Neural cell (in vitro differentiated cells): ENCODE results near the gene PRDM12. TPM values are rescaled to one million over a fixed set of nuclear protein-coding genes. Genes with fewer than 3 reads are reported as not detected.

Experiments used
- H2AFZ ChIP-seq: fragments of 200-600, 300-800 bp; sonication (generic), shearing (Covaris generic); 2 replicates; pipeline ENCODE4 v1.6.0; 2014; ENCODE audit warnings: low read depth, mild to moderate bottlenecking, antibody characterized with exemption, low read length, moderate library complexity
- H3F3A ChIP-seq: fragments of 200-600 bp; shearing (Covaris generic); 2 replicates; pipeline ENCODE4 v1.6.1; 2016; ENCODE audit warnings: mild to moderate bottlenecking, moderate library complexity, mixed read lengths, antibody characterized with exemption, low read length; ENCODE audit not compliant: insufficient read depth, poor library complexity, severe bottlenecking
- H3K27ac ChIP-seq: fragments of 200-600, 300-800 bp; sonication (generic), shearing (Covaris generic); 2 replicates; pipeline ENCODE4 v1.5.1; 2014; ENCODE audit warnings: mild to moderate bottlenecking, low read length, moderate library complexity
- H3K27me3 ChIP-seq: fragments of 300-800, 200-600 bp; sonication (generic), shearing (Covaris generic); 2 replicates; pipeline ENCODE4 v1.6.0; 2014; ENCODE audit warnings: mild to moderate bottlenecking, low read depth, low read length, moderate library complexity; ENCODE audit not compliant: insufficient read depth
- H3K36me3 ChIP-seq: fragments of 300-800, 200-600 bp; sonication (generic), shearing (Covaris generic); 2 replicates; pipeline ENCODE4 v1.5.1; 2014; ENCODE audit warnings: mild to moderate bottlenecking, antibody characterized with exemption, low read length, moderate library complexity; ENCODE audit not compliant: insufficient read depth
- H3K4me2 ChIP-seq: fragments of 300-800, 200-600 bp; sonication (generic), shearing (Covaris generic); 2 replicates; pipeline ENCODE4 v1.6.0; 2014; ENCODE audit warnings: mild to moderate bottlenecking, low read length
- H3K4me3 ChIP-seq: fragments of 300-800, 200-600 bp; sonication (generic), shearing (Covaris generic); 2 replicates; pipeline ENCODE4 v1.5.1; 2014; ENCODE audit warnings: mild to moderate bottlenecking, low read length, moderate library complexity
- H3K79me2 ChIP-seq: fragments of 200-600 bp; shearing (Covaris generic); replicated peaks from 2 replicates; pipeline ENCODE4 v1.6.0; 2014; ENCODE audit warnings: mild to moderate bottlenecking, low read length, moderate library complexity; ENCODE audit not compliant: insufficient read depth
- H3K9ac ChIP-seq: fragments of 300-800, 200-600 bp; sonication (generic), shearing (Covaris generic); 2 replicates; pipeline ENCODE4 v1.6.1; 2016; ENCODE audit warnings: mild to moderate bottlenecking, low read length, mixed read lengths
- H3K9me2 ChIP-seq: fragments of 200-600 bp; shearing (Covaris generic); 2 replicates; pipeline ENCODE4 v1.6.1; 2016; ENCODE audit warnings: mild to moderate bottlenecking, low read length, mixed read lengths; ENCODE audit not compliant: insufficient read depth
- H3K9me3 ChIP-seq: fragments of 200-600, 300-800 bp; sonication (generic), shearing (Covaris generic); 2 replicates; pipeline ENCODE4 v1.6.1; 2016; ENCODE audit warnings: mild to moderate bottlenecking, mixed run types, low read length, moderate library complexity, mixed read lengths
- H4K20me1 ChIP-seq: fragments of 200-600 bp; shearing (Covaris generic); 2 replicates; pipeline ENCODE4 v1.6.1; 2016; ENCODE audit warnings: mild to moderate bottlenecking, mixed run types; ENCODE audit not compliant: insufficient read depth
- EP300 ChIP-seq: fragments of 450-650 bp; conservative IDR thresholded peaks from 2 replicates; pipeline ENCODE4 v1.6.1; 2014; ENCODE audit warnings: antibody characterized with exemption, mild to moderate bottlenecking, moderate library complexity; ENCODE audit not compliant: poor library complexity, severe bottlenecking
- EZH2 ChIP-seq: fragments of 200-600, 300-800 bp; shearing (Covaris generic), sonication (generic); IDR thresholded peaks from 2 replicates; pipeline ENCODE4 v1.6.1; 2014; ENCODE audit warnings: antibody characterized with exemption, low read length, borderline replicate concordance, mild to moderate bottlenecking; ENCODE audit not compliant: insufficient read depth, poor library complexity, severe bottlenecking
- MXI1 ChIP-seq: fragments of 450-650 bp; conservative IDR thresholded peaks from 2 replicates; pipeline ENCODE4 v1.6.1; 2014; ENCODE audit warnings: antibody characterized with exemption, mild to moderate bottlenecking; ENCODE audit not compliant: poor library complexity, severe bottlenecking
- POLR2AphosphoS5 ChIP-seq: IDR thresholded peaks from 2 replicates; pipeline ENCODE4 v1.6.1; 2012
- RAD21 ChIP-seq: fragments of 450-650 bp; conservative IDR thresholded peaks from 2 replicates; pipeline ENCODE4 v1.6.1; 2014; ENCODE audit warnings: antibody characterized with exemption, mild to moderate bottlenecking, moderate library complexity
- SMC3 ChIP-seq: fragments of 450-650 bp; conservative IDR thresholded peaks from 2 replicates; pipeline ENCODE4 v1.6.1; 2014; ENCODE audit warnings: antibody characterized with exemption, mild to moderate bottlenecking, moderate library complexity; ENCODE audit not compliant: poor library complexity
- TAF1 ChIP-seq: IDR thresholded peaks from 2 replicates; pipeline ENCODE4 v1.6.1; 2012; ENCODE audit warnings: low read depth
- polyA plus RNA-seq: library from polyadenylated mRNA; depleted of rRNA; stranded (reverse); fragments of >200 nt; gene quantifications from 2 replicates; pipeline ENCODE4 v1.2.3, GENCODE V29; 2014
- TF ChIP-seq, protein P1 (sequence below): fragments of 450-650 bp; IDR thresholded peaks from 2 replicates; pipeline ENCODE4 v1.5.1; 2014; ENCODE audit warnings: antibody characterized with exemption, mild to moderate bottlenecking, moderate library complexity; ENCODE audit not compliant: poor library complexity, severe bottlenecking
- TF ChIP-seq, protein P2 (sequence below): IDR thresholded peaks from 2 replicates; pipeline ENCODE4 v1.6.1; 2012; ENCODE audit warnings: borderline replicate concordance

Gene PRDM12
- polyA plus RNA-seq, 1 donor from 2014 or later: 0.17 TPM

DNA sequence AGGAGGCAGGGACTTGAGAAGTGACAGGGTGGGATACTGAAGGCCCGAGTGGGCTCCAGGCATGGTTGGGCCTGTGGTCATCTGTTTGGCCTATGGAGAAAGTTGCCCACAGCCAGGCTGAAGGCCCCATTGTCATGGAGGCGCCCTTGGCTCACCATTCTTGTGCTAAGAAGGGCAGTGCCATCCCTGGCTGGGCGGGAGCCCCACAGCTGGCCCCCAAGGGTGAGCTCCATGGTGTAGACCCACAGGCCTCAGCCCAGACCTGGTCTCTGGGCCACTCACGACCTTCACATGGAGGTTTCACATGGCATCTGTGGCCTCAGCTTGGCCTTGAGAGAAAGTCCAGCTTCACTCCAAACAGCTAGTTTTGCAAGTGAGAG, 34.3 kb upstream of the PRDM12 start:
- TF ChIP-seq EZH2: no peak
- TF ChIP-seq, protein P1, sequence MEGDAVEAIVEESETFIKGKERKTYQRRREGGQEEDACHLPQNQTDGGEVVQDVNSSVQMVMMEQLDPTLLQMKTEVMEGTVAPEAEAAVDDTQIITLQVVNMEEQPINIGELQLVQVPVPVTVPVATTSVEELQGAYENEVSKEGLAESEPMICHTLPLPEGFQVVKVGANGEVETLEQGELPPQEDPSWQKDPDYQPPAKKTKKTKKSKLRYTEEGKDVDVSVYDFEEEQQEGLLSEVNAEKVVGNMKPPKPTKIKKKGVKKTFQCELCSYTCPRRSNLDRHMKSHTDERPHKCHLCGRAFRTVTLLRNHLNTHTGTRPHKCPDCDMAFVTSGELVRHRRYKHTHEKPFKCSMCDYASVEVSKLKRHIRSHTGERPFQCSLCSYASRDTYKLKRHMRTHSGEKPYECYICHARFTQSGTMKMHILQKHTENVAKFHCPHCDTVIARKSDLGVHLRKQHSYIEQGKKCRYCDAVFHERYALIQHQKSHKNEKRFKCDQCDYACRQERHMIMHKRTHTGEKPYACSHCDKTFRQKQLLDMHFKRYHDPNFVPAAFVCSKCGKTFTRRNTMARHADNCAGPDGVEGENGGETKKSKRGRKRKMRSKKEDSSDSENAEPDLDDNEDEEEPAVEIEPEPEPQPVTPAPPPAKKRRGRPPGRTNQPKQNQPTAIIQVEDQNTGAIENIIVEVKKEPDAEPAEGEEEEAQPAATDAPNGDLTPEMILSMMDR: no peak
- TF ChIP-seq RAD21: no peak
- TF ChIP-seq EP300: no peak
- no peak for TF ChIP-seq TAF1
- no peak for TF ChIP-seq SMC3
- no peak for TF ChIP-seq POLR2AphosphoS5
- TF ChIP-seq, protein P2, sequence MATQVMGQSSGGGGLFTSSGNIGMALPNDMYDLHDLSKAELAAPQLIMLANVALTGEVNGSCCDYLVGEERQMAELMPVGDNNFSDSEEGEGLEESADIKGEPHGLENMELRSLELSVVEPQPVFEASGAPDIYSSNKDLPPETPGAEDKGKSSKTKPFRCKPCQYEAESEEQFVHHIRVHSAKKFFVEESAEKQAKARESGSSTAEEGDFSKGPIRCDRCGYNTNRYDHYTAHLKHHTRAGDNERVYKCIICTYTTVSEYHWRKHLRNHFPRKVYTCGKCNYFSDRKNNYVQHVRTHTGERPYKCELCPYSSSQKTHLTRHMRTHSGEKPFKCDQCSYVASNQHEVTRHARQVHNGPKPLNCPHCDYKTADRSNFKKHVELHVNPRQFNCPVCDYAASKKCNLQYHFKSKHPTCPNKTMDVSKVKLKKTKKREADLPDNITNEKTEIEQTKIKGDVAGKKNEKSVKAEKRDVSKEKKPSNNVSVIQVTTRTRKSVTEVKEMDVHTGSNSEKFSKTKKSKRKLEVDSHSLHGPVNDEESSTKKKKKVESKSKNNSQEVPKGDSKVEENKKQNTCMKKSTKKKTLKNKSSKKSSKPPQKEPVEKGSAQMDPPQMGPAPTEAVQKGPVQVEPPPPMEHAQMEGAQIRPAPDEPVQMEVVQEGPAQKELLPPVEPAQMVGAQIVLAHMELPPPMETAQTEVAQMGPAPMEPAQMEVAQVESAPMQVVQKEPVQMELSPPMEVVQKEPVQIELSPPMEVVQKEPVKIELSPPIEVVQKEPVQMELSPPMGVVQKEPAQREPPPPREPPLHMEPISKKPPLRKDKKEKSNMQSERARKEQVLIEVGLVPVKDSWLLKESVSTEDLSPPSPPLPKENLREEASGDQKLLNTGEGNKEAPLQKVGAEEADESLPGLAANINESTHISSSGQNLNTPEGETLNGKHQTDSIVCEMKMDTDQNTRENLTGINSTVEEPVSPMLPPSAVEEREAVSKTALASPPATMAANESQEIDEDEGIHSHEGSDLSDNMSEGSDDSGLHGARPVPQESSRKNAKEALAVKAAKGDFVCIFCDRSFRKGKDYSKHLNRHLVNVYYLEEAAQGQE: no peak
- TF ChIP-seq MXI1: no peak
- Histone ChIP-seq H3K79me2 (no peaks in the 10 kb centered on the region), H2AFZ (no peak overlapping the region), H3F3A (no peaks in the 10 kb centered on the region), H3K4me3 (no peak overlapping the region), H3K36me3 (no peaks in the 10 kb centered on the region), H3K9me3 (no peaks in the 10 kb centered on the region), H3K4me2 (no peak overlapping the region), H3K9ac (no peak overlapping the region), H3K9me2 (no peaks in the 10 kb centered on the region), H3K27ac (no peak overlapping the region), H3K27me3 (no peaks in the 10 kb centered on the region), H4K20me1 (no peaks in the 10 kb centered on the region)

DNA sequence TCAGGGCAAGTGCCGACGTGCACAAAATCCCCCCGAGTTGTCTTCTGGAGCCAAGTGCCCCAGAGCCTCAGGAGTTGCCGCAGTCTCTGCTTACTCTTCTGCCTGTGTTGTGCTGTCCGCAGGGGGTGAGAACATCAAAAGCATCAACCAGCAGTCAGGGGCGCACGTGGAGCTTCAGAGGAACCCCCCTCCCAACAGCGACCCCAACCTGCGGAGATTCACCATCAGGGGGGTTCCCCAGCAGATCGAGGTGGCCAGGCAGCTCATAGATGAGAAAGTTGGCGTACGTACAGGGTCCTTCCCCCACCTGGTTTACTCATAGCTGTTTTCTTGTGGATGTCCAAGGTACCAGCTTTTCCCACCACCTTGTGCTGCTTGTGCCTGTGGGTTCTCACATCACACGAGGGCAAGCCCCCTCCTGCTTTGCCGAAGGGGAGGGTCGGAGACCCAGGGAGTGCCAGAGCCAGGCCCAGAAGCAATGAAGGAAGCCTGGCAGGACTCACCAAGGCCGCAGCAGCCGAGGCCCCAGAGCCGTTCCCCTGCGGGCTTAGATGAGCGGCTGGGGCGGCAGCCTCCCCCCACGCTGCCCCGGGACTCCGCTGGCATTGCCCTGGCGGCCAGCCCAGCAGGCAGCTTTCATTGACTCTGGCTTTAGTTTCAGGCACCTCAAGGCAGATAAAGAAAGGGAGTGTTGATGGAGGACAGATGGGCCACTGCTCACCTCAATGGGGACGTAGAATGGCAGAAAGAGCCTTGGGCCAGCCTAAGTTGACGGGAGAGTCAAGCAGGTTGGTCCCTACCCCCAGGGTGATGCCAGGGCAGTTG, 33.7 kb upstream of the PRDM12 start:
- no peaks in the 10 kb centered on the region for H3K79me2 ChIP-seq
- TF ChIP-seq, protein P2: no peak
- TF ChIP-seq, protein P1: no peak
- TF ChIP-seq POLR2AphosphoS5: no peak
- TF ChIP-seq RAD21: no peak
- TF ChIP-seq TAF1: no peak
- no peak for TF ChIP-seq SMC3
- TF ChIP-seq EZH2: no peak
- no peak for TF ChIP-seq EP300
- no peak overlapping the region for H2AFZ ChIP-seq
- no peak overlapping the region for H3K4me3 ChIP-seq
- H4K20me1 ChIP-seq: no peaks in the 10 kb centered on the region
- H3K27me3 ChIP-seq: no peaks in the 10 kb centered on the region
- H3K4me2 ChIP-seq: no peak overlapping the region
- H3K9me3 ChIP-seq: no peaks in the 10 kb centered on the region
- H3K9me2 ChIP-seq: no peaks in the 10 kb centered on the region
- H3K36me3 ChIP-seq: no peaks in the 10 kb centered on the region
- H3K9ac ChIP-seq: no peak overlapping the region
- no peak overlapping the region for H3K27ac ChIP-seq
- H3F3A ChIP-seq: no peaks in the 10 kb centered on the region
